Measurements from ENCODE around the gene ATP9A.
A peak's percentile ranks its signal among the peaks of the same experiment; 100 is the strongest.
"Not testable (repeated sequence)": the region's sequence is repeated elsewhere in the genome, so short reads cannot be mapped to it uniquely, and the experiment has no call there.

Gene ATP9A

GRCh38 chr20:51797357-51798025 lies 29.3 kb upstream of the ATP9A start:
- in situ Hi-C loops (cut with HindIII; ENCODE audit: low pct_ligation_motif_present, low pct_unique_long_range_greater_than_20kb, low sequenced_read_pairs), result no loop called here

GRCh38 chr20:51796340-51796739 lies 28.1 kb upstream of the ATP9A start:
- in situ Hi-C loops (cut with HindIII; ENCODE audit: low pct_ligation_motif_present, low pct_unique_long_range_greater_than_20kb, low sequenced_read_pairs), result no loop called here
- DNase-seq, result no peak

More at GRCh38 chr20:51797357-51798025, 29.3 kb upstream of the ATP9A start:
- DNase-seq, result no peak

GRCh38 chr20:51792960-51793359 lies 24.8 kb upstream of the ATP9A start:
- no peak for DNase-seq
- in situ Hi-C loops (cut with HindIII; ENCODE audit: low pct_ligation_motif_present, low pct_unique_long_range_greater_than_20kb, low sequenced_read_pairs), result no loop called here

GRCh38 chr20:51791626-51792025 lies 23.4 kb upstream of the ATP9A start:
- in situ Hi-C loops (cut with HindIII; ENCODE audit: low pct_ligation_motif_present, low pct_unique_long_range_greater_than_20kb, low sequenced_read_pairs), result no loop called here
- no peak for DNase-seq

- in situ Hi-C loops (cut with HindIII; ENCODE audit: low pct_ligation_motif_present, low pct_unique_long_range_greater_than_20kb, low sequenced_read_pairs), result no loop called here
- DNase-seq, result no peak
Measured at GRCh38 chr20:51790256-51790655, 22.1 kb upstream of the ATP9A start.

GRCh38 chr20:51789434-51789833 lies 21.2 kb upstream of the ATP9A start:
- in situ Hi-C loops (cut with HindIII; ENCODE audit: low pct_ligation_motif_present, low pct_unique_long_range_greater_than_20kb, low sequenced_read_pairs), result no loop called here
- DNase-seq, result no peak

GRCh38 chr20:51788822-51789221 lies 20.6 kb upstream of the ATP9A start:
- in situ Hi-C loops (cut with HindIII; ENCODE audit: low pct_ligation_motif_present, low pct_unique_long_range_greater_than_20kb, low sequenced_read_pairs), result no loop called here
- DNase-seq, result no peak

- in situ Hi-C loops (cut with HindIII; ENCODE audit: low pct_ligation_motif_present, low pct_unique_long_range_greater_than_20kb, low sequenced_read_pairs), result no loop called here
- DNase-seq, result no peak
Measured at GRCh38 chr20:51784299-51784698, 16.1 kb upstream of the ATP9A start.

- DNase-seq; in situ Hi-C loops (cut with HindIII; ENCODE audit: low pct_ligation_motif_present, low pct_unique_long_range_greater_than_20kb, low sequenced_read_pairs): not testable (repeated sequence)
Measured at GRCh38 chr20:51778229-51778759, 10.1 kb upstream of the ATP9A start.

- in situ Hi-C loops (cut with HindIII; ENCODE audit: low pct_ligation_motif_present, low pct_unique_long_range_greater_than_20kb, low sequenced_read_pairs), result no loop called here
Measured at GRCh38 chr20:51775241-51775640, 7.1 kb upstream of the ATP9A start.

GRCh38 chr20:51772236-51772635 lies 4.0 kb upstream of the ATP9A start:
- in situ Hi-C loops (cut with HindIII; ENCODE audit: low pct_ligation_motif_present, low pct_unique_long_range_greater_than_20kb, low sequenced_read_pairs), result no loop called here

More at GRCh38 chr20:51775241-51775640, 7.1 kb upstream of the ATP9A start:
- DNase-seq, result no peak

GRCh38 chr20:51769976-51770615 lies 1.9 kb upstream of the ATP9A start:
- DNase-seq, result no peak
- in situ Hi-C loops (cut with HindIII; ENCODE audit: low pct_ligation_motif_present, low pct_unique_long_range_greater_than_20kb, low sequenced_read_pairs), result no loop called here

More at GRCh38 chr20:51772236-51772635, 4.0 kb upstream of the ATP9A start:
- no peak for DNase-seq

GRCh38 chr20:51768759-51769517 lies 748 bp upstream of the ATP9A start:
- no peak for DNase-seq
- in situ Hi-C loops (cut with HindIII; ENCODE audit: low pct_ligation_motif_present, low pct_unique_long_range_greater_than_20kb, low sequenced_read_pairs), result no loop called here

- in situ Hi-C loops (cut with HindIII; ENCODE audit: low pct_ligation_motif_present, low pct_unique_long_range_greater_than_20kb, low sequenced_read_pairs), result no loop called here
Measured at GRCh38 chr20:51766994-51767866, 960 bp downstream of the ATP9A start.

GRCh38 chr20:51765381-51765780 lies 2.8 kb downstream of the ATP9A start:
- in situ Hi-C loops (cut with HindIII; ENCODE audit: low pct_ligation_motif_present, low pct_unique_long_range_greater_than_20kb, low sequenced_read_pairs); DNase-seq: not testable (repeated sequence)

More at GRCh38 chr20:51766994-51767866, 960 bp downstream of the ATP9A start:
- DNase-seq, result peak; percentile 50

GRCh38 chr20:51763965-51764602 lies 4.1 kb downstream of the ATP9A start:
- DNase-seq, result no peak
- in situ Hi-C loops (cut with HindIII; ENCODE audit: low pct_ligation_motif_present, low pct_unique_long_range_greater_than_20kb, low sequenced_read_pairs), result no loop called here

- no peak for DNase-seq
- in situ Hi-C loops (cut with HindIII; ENCODE audit: low pct_ligation_motif_present, low pct_unique_long_range_greater_than_20kb, low sequenced_read_pairs), result no loop called here
Measured at GRCh38 chr20:51760905-51761546, 7.2 kb downstream of the ATP9A start.

Data from ACHN (cell line).